ENCODE results near the gene CPNE7.

The CPNE7 gene

GRCh38 chr16:89544113-89544512 lies 31.4 kb upstream of the CPNE7 start:
- peaks cover 35% of the 10 kb centered on the region for H3K36me3 ChIP-seq
- TF ChIP-seq CTCF (IDR thresholded peaks at IDR 0.05; ENCODE audit: low read depth, low read length) = no peak
- no peak overlapping the region for H3K4me3 ChIP-seq (ENCODE audit: low read depth, low read length)
- no peaks in the 10 kb centered on the region for H3K9me3 ChIP-seq
- no peaks in the 10 kb centered on the region for H3K27me3 ChIP-seq
- no peaks in the 10 kb centered on the region for H3K4me1 ChIP-seq
- no peak for DNase-seq

- H3K36me3 ChIP-seq = peaks cover 40% of the 10 kb centered on the region
- no peak for DNase-seq
- H3K9me3 ChIP-seq = no peaks in the 10 kb centered on the region
- no peak for TF ChIP-seq CTCF (IDR thresholded peaks at IDR 0.05; ENCODE audit: low read depth, low read length)
- no peaks in the 10 kb centered on the region for H3K4me1 ChIP-seq
- H3K27me3 ChIP-seq = no peaks in the 10 kb centered on the region
- H3K4me3 ChIP-seq (ENCODE audit: low read depth, low read length) = no peak overlapping the region
Observed at GRCh38 chr16:89544713-89545043, 30.9 kb upstream of the CPNE7 start.

- no peaks in the 10 kb centered on the region for H3K9me3 ChIP-seq
- no peak overlapping the region for H3K4me3 ChIP-seq (ENCODE audit: low read depth, low read length)
- no peaks in the 10 kb centered on the region for H3K4me1 ChIP-seq
- no peak for TF ChIP-seq CTCF (IDR thresholded peaks at IDR 0.05; ENCODE audit: low read depth, low read length)
- no peaks in the 10 kb centered on the region for H3K27me3 ChIP-seq
- DNase-seq = no peak
- H3K36me3 ChIP-seq = peaks cover 42% of the 10 kb centered on the region
Observed at GRCh38 chr16:89545044-89545830, 30.3 kb upstream of the CPNE7 start.

GRCh38 chr16:89545831-89546574 lies 29.6 kb upstream of the CPNE7 start:
- DNase-seq = no peak
- Histone ChIP-seq H3K9me3 (no peaks in the 10 kb centered on the region), H3K27me3 (no peaks in the 10 kb centered on the region), H3K4me1 (no peaks in the 10 kb centered on the region), H3K4me3 (ENCODE audit: low read depth, low read length) (no peak overlapping the region), H3K36me3 (peaks cover 50% of the 10 kb centered on the region)
- TF ChIP-seq CTCF (IDR thresholded peaks at IDR 0.05; ENCODE audit: low read depth, low read length) = no peak

- H3K4me3 ChIP-seq (ENCODE audit: low read depth, low read length) = no peak overlapping the region
- peaks cover 53% of the 10 kb centered on the region for H3K36me3 ChIP-seq
- no peak for TF ChIP-seq CTCF (IDR thresholded peaks at IDR 0.05; ENCODE audit: low read depth, low read length)
- H3K27me3 ChIP-seq = no peaks in the 10 kb centered on the region
- no peaks in the 10 kb centered on the region for H3K4me1 ChIP-seq
- no peaks in the 10 kb centered on the region for H3K9me3 ChIP-seq
- DNase-seq = no peak
Observed at GRCh38 chr16:89546781-89547180, 28.8 kb upstream of the CPNE7 start.

- Histone ChIP-seq H3K27me3 (no peaks in the 10 kb centered on the region), H3K4me1 (no peaks in the 10 kb centered on the region), H3K9me3 (no peaks in the 10 kb centered on the region), H3K4me3 (ENCODE audit: low read depth, low read length) (no peak overlapping the region), H3K36me3 (peaks cover 53% of the 10 kb centered on the region)
- no peak for DNase-seq
- no peak for TF ChIP-seq CTCF (IDR thresholded peaks at IDR 0.05; ENCODE audit: low read depth, low read length)
Observed at GRCh38 chr16:89547291-89547690, 28.3 kb upstream of the CPNE7 start.

All from BE2C (cell line).